GM19455 (cell line): ENCODE results near the gene ATP1A3.
"Not testable (repeated sequence)": the region's sequence is repeated elsewhere in the genome, so short reads cannot be mapped to it uniquely, and the experiment has no call there.

Source experiments
- ATAC-seq: cut with Tn5 transposase; IDR thresholded peaks from one replicate; pipeline ENCODE4 v1.9.1; 2021; ENCODE audit not compliant: unreplicated experiment

ATP1A3 gene

GRCh38 chr19:41993612-41994483, at the start of gene ATP1A3:
ATP1A3 (minus strand) TSS chr19:41994230; CDS start chr19:41994076, 154 bp downstream.
- no peak for ATAC-seq

- no peak for ATAC-seq
Measured at GRCh38 chr19:42042455-42043170, 48.6 kb upstream of the ATP1A3 start.

- not testable (repeated sequence) for ATAC-seq
Measured at GRCh38 chr19:42040491-42040890, 46.5 kb upstream of the ATP1A3 start.

- no peak for ATAC-seq
Measured at GRCh38 chr19:42040031-42040430, 46.0 kb upstream of the ATP1A3 start.

- ATAC-seq = no peak
Measured at GRCh38 chr19:42038666-42039065, 44.6 kb upstream of the ATP1A3 start.

GRCh38 chr19:42037649-42038048, 43.6 kb upstream of the ATP1A3 start:
- ATAC-seq = no peak

GRCh38 chr19:42034640-42035391, 40.8 kb upstream of the ATP1A3 start:
- not testable (repeated sequence) for ATAC-seq

- ATAC-seq = no peak
Measured at GRCh38 chr19:42033413-42033812, 39.4 kb upstream of the ATP1A3 start.

GRCh38 chr19:42032431-42032830, 38.4 kb upstream of the ATP1A3 start:
- no peak for ATAC-seq

- ATAC-seq = no peak
Measured at GRCh38 chr19:42030645-42031440, 36.8 kb upstream of the ATP1A3 start.

GRCh38 chr19:42028304-42029216, 34.5 kb upstream of the ATP1A3 start:
- ATAC-seq = no peak

GRCh38 chr19:42024622-42025111, 30.6 kb upstream of the ATP1A3 start:
- no peak for ATAC-seq

GRCh38 chr19:42023943-42024260, 29.9 kb upstream of the ATP1A3 start:
- no peak for ATAC-seq

GRCh38 chr19:42023121-42023942, 29.3 kb upstream of the ATP1A3 start:
- no peak for ATAC-seq

GRCh38 chr19:42022616-42023015, 28.6 kb upstream of the ATP1A3 start:
- ATAC-seq = no peak

GRCh38 chr19:42021185-42021584, 27.2 kb upstream of the ATP1A3 start:
- no peak for ATAC-seq

GRCh38 chr19:42018503-42019193, 24.6 kb upstream of the ATP1A3 start:
- ATAC-seq = no peak

GRCh38 chr19:42017040-42017439, 23.0 kb upstream of the ATP1A3 start:
- no peak for ATAC-seq
